WTC11 (cell line): ENCODE results near the gene CXXC4.

Experiments used
- ATF1 ChIP-seq: sonication (generic); formaldehyde crosslinking; IDR thresholded peaks from 2 replicates; pipeline ENCODE4 v1.8.1; 2023; ENCODE audit warnings: mild to moderate bottlenecking, moderate library complexity, missing genetic modification reagents
- ATF6 ChIP-seq: sonication (generic); formaldehyde crosslinking; IDR thresholded peaks from 2 replicates; pipeline ENCODE4 v1.8.1; 2023; ENCODE audit warnings: mild to moderate bottlenecking, missing genetic modification reagents
- CTCF ChIP-seq: fragments of 200-600 bp; IDR thresholded peaks from 2 replicates; pipeline ENCODE4 v1.8.0; 2022; ENCODE audit warnings: antibody characterized with exemption
- ETV6 ChIP-seq: sonication (generic); formaldehyde crosslinking; IDR thresholded peaks from 2 replicates; pipeline ENCODE4 v1.8.1; 2022; ENCODE audit warnings: mild to moderate bottlenecking, missing genetic modification reagents
- HMGXB4 ChIP-seq: sonication (generic); formaldehyde crosslinking; IDR thresholded peaks from 2 replicates; pipeline ENCODE4 v1.8.1; 2023; ENCODE audit warnings: mild to moderate bottlenecking, moderate library complexity, missing genetic modification reagents
- JUN ChIP-seq: sonication (generic); formaldehyde crosslinking; IDR thresholded peaks from 2 replicates; pipeline ENCODE4 v1.8.0; 2023; ENCODE audit warnings: mild to moderate bottlenecking, missing genetic modification reagents
- KAT7 ChIP-seq: sonication (generic); formaldehyde crosslinking; IDR thresholded peaks from 2 replicates; pipeline ENCODE4 v1.8.1; 2023; ENCODE audit warnings: missing genetic modification reagents, mild to moderate bottlenecking, borderline replicate concordance
- ZNF121 ChIP-seq: sonication (generic); formaldehyde crosslinking; IDR thresholded peaks from 2 replicates; pipeline ENCODE4 v1.8.0; 2023; ENCODE audit warnings: missing genetic modification reagents
- TF ChIP-seq, protein P1 (sequence below): sonication (generic); formaldehyde crosslinking; IDR thresholded peaks from 2 replicates; pipeline ENCODE4 v1.8.1; 2022; ENCODE audit warnings: mild to moderate bottlenecking, missing genetic modification reagents, moderate library complexity, borderline replicate concordance
- TF ChIP-seq, protein P2 (sequence below): sonication (generic); formaldehyde crosslinking; IDR thresholded peaks from 2 replicates; pipeline ENCODE4 v1.8.0; 2022; ENCODE audit warnings: missing genetic modification reagents
- TF ChIP-seq, protein P3 (sequence below): sonication (generic); formaldehyde crosslinking; IDR thresholded peaks from 2 replicates; pipeline ENCODE4 v1.8.1; 2023; ENCODE audit warnings: mild to moderate bottlenecking, missing genetic modification reagents, borderline replicate concordance

DNA sequence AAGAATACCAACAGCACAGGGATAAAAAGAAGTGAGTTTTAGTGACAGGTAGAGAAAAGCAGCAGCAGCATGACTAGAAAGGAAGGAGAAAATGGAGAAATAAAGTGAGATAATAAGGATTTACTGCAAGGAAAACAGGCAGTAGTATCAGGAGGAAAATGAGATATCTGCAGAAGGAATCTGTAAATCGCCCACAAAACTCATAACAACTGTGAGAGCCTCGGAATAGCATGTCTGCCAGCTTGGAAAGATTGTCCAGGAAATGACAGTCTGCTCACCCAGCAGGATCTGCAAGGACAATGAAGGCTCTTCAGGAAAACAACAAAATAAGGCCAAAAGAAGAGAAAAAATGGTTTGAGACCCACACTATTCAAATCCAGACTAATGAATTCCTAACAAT is 47.4 kb downstream of the CXXC4 start:
- TF ChIP-seq, protein P1, sequence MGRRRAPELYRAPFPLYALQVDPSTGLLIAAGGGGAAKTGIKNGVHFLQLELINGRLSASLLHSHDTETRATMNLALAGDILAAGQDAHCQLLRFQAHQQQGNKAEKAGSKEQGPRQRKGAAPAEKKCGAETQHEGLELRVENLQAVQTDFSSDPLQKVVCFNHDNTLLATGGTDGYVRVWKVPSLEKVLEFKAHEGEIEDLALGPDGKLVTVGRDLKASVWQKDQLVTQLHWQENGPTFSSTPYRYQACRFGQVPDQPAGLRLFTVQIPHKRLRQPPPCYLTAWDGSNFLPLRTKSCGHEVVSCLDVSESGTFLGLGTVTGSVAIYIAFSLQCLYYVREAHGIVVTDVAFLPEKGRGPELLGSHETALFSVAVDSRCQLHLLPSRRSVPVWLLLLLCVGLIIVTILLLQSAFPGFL (CRISPR knock-in tag): no peak
- no peak for TF ChIP-seq JUN (CRISPR knock-in tag)
- TF ChIP-seq ETV6 (CRISPR knock-in tag): no peak
- no peak for TF ChIP-seq CTCF
- TF ChIP-seq, protein P2, sequence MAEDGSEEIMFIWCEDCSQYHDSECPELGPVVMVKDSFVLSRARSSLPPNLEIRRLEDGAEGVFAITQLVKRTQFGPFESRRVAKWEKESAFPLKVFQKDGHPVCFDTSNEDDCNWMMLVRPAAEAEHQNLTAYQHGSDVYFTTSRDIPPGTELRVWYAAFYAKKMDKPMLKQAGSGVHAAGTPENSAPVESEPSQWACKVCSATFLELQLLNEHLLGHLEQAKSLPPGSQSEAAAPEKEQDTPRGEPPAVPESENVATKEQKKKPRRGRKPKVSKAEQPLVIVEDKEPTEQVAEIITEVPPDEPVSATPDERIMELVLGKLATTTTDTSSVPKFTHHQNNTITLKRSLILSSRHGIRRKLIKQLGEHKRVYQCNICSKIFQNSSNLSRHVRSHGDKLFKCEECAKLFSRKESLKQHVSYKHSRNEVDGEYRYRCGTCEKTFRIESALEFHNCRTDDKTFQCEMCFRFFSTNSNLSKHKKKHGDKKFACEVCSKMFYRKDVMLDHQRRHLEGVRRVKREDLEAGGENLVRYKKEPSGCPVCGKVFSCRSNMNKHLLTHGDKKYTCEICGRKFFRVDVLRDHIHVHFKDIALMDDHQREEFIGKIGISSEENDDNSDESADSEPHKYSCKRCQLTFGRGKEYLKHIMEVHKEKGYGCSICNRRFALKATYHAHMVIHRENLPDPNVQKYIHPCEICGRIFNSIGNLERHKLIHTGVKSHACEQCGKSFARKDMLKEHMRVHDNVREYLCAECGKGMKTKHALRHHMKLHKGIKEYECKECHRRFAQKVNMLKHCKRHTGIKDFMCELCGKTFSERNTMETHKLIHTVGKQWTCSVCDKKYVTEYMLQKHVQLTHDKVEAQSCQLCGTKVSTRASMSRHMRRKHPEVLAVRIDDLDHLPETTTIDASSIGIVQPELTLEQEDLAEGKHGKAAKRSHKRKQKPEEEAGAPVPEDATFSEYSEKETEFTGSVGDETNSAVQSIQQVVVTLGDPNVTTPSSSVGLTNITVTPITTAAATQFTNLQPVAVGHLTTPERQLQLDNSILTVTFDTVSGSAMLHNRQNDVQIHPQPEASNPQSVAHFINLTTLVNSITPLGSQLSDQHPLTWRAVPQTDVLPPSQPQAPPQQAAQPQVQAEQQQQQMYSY (CRISPR knock-in tag): no peak
- TF ChIP-seq ATF6 (CRISPR knock-in tag): no peak
- TF ChIP-seq ATF1 (CRISPR knock-in tag): no peak
- no peak for TF ChIP-seq HMGXB4 (CRISPR knock-in tag)
- TF ChIP-seq, protein P3, sequence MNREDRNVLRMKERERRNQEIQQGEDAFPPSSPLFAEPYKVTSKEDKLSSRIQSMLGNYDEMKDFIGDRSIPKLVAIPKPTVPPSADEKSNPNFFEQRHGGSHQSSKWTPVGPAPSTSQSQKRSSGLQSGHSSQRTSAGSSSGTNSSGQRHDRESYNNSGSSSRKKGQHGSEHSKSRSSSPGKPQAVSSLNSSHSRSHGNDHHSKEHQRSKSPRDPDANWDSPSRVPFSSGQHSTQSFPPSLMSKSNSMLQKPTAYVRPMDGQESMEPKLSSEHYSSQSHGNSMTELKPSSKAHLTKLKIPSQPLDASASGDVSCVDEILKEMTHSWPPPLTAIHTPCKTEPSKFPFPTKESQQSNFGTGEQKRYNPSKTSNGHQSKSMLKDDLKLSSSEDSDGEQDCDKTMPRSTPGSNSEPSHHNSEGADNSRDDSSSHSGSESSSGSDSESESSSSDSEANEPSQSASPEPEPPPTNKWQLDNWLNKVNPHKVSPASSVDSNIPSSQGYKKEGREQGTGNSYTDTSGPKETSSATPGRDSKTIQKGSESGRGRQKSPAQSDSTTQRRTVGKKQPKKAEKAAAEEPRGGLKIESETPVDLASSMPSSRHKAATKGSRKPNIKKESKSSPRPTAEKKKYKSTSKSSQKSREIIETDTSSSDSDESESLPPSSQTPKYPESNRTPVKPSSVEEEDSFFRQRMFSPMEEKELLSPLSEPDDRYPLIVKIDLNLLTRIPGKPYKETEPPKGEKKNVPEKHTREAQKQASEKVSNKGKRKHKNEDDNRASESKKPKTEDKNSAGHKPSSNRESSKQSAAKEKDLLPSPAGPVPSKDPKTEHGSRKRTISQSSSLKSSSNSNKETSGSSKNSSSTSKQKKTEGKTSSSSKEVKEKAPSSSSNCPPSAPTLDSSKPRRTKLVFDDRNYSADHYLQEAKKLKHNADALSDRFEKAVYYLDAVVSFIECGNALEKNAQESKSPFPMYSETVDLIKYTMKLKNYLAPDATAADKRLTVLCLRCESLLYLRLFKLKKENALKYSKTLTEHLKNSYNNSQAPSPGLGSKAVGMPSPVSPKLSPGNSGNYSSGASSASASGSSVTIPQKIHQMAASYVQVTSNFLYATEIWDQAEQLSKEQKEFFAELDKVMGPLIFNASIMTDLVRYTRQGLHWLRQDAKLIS: no peak
- TF ChIP-seq KAT7 (CRISPR knock-in tag): no peak
- TF ChIP-seq ZNF121 (CRISPR knock-in tag): no peak
